HTR-8/SVneo (cell line): ENCODE measurements around the gene MAFF.
"Not testable (repeated sequence)": the region's sequence is repeated elsewhere in the genome, so short reads cannot be mapped to it uniquely, and the experiment has no call there.

Source experiments
- DNase-seq: peaks from one replicate; pipeline ENCODE4 v3.0.0; 2011; ENCODE audit warnings: low spot score, mixed read lengths; ENCODE audit not compliant: insufficient read length
- FAIRE-seq: peaks from 2 replicates; lab custom pipeline; 2011; peaks lifted over from hg19 to GRCh38; lab: Jason Lieb, UNC

MAFF gene

DNA sequence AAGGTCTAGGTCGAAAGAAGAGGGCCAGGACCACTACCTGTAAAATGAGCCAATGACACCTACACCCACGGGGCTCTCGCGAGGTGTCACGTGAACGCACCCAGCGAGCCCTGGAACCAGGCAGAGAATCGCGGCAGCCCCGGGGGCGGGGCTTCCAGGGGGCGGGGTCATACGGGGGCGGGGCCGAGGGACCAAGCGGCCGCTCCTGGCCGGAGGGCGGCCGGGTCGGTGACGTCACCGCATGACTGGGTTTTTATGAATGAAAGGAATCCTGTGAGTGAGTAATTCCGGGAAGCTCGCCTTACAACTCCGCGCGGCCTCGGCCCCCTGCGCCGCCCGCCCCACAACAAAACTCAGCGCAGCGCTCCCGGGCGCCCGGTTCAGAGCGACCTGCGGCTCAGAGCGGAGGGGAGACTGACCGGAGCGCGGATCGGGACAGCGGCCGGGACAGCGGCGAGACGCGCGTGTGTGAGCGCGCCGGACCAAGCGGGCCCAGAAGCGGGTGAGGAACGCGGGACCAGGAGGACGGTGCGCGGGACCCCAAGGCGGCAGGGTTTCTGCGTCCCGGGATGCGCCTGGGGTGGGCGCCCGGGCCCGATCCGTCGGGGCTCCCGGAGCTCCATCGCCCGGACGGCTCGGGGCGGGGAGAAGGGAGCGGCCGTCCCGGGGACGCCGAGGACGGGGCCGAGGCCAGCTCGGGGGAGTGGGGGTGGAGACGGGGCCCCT lies at the start of gene MAFF:
Gene MAFF (plus strand): TSS at position 284 of the 726 bp plus-strand sequence. CDS start 11,860 bp downstream, outside the sequence.
- DNase-seq, result peak; percentile 84
- peak; percentile 63 for FAIRE-seq

DNA sequence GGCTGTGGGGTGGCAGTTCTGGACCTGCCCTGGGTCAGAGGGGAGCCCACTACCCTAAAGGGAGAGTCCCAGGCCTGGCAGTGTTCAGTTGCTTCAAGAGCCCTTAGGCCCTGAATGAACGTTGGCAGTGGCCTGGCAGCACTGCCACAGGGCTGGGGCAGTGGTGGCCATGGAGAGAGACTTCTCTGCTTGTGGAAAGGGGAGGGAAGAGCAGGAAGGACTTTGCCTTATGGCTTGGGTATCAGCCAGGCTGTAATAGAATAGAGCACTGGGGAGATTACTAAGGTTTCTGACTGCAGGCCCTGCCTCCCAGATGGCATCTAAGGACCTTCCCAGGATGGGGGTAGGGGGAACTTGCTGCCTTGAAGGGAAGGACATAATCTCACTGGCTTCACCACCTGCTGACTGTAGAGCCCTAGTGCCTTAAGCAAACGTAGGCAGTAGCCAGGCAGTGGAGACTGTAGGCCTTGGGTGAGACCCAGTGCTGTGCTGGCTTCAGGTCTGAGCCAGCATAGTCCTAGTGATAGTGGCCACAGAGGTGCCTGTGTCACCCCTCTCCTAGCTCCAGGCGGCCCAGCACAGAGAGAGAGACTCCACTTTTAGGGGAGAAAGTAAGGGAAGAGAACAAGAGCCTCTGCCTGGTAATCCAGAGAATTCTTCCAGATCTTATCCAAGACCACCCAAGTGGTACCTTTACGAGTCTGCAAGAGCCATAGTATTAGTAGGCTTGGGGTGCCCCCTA lies 47.8 kb upstream of the MAFF start:
- FAIRE-seq, result no peak
- DNase-seq, result no peak

DNA sequence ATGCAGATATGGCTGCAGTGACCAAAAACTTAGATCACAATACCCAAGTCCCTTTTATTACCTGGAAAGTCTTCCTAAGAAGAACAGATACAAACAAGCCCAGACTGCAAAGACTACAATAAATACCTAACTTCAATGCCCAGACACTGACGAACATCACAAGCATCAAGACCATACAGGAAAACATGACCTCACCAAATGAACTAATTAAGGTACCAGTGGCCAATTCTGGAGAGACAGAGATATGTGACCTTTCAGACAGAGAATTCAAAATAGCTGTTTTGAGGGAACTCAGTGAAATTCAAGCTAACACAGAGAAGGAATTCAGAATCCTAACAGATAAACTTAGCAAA lies 47.3 kb upstream of the MAFF start:
- FAIRE-seq, DNase-seq: not testable (repeated sequence)

DNA sequence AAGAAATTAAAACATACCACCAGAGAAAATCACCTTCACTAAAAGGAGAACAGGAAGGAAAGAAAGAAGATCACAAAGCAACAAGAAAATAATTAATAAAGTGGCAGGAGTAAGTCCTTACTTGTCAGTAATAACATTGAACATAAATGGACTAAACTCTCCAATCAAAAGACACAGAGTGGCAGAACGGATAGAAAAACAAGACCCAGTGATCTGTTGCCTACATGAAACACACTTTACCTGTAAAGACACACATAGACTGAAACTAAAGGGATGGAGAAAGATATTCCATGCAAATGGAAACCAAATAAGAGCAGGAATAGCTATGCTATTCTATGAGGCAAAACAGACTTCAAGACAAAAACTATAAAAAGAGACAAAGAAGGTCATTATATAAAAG lies 46.1 kb upstream of the MAFF start:
- DNase-seq (no peak), FAIRE-seq (no peak)

DNA sequence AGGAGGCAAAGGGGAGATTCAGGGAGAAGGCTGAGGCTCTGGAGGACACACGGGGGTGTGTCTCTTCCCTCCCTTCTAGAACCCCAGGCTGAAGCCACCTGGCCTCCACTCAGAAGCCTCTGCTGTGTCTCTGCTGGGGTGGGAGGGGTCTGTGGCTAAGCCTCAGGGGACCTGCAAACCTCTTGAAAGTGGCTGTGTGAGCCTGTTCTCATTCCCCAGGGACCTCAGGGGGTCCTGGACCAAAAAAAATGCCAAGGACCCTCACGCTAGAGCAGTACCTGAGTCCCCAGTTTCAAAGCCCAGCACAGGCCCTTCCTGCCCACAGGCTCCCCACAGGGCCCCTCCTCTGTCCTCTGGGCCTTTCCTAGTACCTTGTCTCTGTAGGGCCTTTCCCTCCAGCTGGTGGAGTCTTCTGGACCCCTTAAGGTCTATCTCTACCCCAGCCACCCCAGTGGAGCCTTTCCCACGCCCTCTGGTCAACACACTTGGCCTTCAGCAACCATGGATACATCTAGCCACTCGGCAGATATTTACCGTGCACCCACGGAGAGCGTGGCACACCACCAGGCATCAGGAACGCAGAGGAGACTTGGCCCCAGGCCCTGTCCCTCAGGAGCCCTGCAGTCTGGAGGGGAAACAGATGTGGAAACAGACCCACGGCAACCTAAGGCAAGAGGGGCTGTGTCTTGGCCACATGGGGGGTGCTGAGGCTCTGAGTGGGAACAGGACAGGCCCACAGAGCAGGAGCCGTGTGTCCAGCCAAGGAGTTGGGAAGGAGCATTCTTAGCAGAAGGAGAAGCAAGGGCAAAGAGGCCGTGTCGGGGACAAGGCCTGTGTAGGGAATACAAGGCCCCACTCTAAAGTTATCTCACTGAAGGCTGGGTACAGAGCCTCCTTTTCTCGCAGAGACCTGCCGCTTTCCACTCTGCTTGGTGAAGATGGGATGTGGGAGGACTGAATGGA lies 38.6 kb upstream of the MAFF start:
- FAIRE-seq (no peak), DNase-seq (no peak)

DNA sequence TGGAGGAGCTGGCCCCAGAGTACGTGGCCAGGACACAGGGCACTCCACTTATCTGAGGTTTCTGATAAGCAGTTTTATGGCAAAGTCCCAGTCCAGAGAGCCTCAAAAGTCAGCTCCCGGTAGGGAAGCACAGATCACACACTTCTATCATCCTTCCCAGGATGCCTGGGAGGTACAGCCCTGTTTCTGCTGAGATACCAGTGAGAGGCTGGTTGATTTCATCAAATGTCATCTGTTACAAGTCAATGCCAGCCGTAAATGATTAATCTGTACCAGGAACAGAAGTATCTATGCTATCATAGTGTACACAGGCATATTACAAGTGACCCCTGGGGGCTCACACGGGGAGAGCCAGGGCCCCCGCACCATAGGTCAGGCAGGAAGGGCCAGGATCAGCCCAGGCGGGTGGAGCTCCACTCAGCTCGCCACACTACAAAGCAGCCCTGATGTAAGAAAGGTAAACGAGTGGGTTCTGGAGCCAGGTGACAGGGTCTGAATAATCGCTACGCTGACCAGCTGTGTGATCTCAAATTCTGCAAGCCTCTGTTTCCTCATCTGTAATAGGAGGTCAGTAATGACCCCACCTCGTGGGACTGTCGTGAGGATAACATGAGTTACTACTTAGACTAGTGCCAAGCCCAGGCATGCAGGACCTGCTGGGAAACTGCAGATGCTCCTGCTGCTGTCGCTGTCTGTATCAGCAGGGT lies 37.8 kb upstream of the MAFF start:
- DNase-seq (no peak), FAIRE-seq (no peak)

DNA sequence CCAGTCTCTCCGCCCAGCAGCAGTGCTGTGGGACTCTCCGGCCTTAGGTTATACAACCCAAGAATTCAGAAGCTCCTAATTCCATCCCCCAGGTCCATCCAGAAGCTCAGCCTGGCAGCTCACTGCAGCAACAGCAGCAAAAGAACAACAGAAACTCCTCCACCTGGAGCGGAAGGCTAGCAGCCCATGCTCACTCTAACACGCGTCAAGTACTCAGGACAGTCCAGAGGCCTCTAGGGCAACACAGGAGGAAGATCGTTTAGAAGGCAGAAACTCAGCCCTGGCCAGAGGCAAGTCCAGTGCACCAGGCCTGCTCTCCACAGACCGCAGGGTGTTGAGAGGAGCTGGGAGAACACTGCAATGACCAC lies 37.3 kb upstream of the MAFF start:
- no peak for FAIRE-seq
- DNase-seq, result no peak

DNA sequence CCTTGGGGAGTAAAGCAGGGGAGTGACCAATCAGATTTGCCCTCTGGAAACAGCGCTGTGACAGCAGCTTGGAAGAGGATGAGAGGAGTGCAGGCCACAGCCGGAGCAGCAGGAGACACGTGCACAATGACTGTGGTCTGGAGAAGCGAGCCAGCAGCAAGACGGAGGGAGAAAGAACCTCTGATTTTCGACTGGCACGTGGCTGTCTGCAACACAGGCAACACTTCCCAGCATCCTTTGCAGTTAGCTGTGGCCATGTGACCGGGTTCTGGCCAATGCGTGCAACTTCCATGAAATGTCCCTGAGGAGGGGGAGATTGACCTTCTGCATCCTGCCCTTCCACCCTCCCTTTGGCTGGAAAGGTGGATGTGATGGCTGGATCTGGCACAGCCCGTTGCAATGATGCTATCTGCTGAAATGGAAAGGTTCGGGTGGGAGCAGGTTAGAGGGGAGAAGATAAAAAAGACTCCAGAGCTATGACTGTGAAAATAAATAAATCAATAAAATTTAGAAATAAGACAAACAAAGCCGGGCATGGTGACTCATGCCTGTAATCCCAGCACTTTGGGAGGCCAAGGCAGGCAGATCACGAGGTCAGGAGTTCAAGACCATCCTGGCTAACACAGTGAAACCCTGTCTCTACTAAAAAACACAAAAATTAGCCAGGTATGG lies 35.7 kb upstream of the MAFF start:
- DNase-seq (no peak), FAIRE-seq (no peak)

DNA sequence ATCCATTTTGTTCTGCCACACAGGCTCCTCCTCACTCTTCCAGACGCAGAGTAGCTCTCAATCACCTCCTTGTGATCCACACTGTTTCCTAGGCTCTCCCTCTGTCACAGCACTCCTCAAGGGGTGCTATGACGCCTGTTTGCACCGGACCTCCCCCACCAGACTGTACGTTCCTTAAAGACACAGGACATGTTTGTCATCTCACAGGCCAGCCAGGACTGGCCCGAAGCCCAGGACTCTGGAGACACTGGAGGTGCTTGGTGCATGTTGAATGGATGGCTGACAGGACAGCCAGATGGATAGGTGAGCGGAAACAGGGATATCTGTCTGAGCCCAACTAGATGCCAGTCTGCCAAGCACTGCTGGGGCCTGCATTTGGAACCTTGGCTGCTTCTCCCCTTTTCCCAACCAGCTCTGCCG lies 33.8 kb upstream of the MAFF start:
- no peak for FAIRE-seq
- no peak for DNase-seq

DNA sequence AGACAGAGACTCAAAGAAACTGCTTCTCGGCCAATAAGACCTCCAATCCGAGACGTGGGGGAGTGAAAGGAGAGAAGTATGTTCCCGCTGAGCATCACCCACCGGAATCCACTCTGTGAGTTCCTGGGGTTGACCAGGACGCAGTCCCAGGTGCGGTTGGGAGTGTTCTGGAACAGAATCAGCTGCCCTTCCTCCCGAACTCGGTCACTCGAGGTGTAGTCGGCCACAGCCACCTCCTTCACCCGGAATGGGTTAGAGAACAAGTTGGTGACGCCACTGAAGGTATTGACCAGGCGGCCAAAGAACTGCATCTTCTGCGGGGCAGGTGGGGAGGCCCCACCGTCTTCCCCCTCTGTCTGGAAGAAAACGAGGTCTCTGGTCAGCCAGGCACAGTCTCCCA lies 32.7 kb upstream of the MAFF start:
- no peak for DNase-seq
- no peak for FAIRE-seq

DNA sequence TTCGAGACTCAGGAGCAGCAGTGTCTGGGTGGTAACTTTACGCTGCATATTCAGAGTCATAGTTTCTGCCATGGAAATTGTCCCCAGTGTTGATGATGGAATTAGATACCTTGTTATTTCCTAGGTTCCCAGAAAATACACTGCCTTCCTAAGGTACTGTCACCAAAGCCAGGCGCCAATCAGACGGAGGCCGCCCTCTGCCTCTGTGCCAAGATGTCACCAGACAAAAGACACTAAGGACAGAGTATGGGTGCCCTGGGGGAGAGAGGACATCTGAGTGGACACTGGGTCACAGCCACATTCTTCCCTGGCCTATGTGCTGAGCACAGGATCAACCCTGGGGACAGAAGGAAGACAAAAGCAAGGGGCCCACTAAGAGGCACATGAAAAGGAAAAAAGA lies 31.3 kb upstream of the MAFF start:
- no peak for FAIRE-seq
- no peak for DNase-seq

DNA sequence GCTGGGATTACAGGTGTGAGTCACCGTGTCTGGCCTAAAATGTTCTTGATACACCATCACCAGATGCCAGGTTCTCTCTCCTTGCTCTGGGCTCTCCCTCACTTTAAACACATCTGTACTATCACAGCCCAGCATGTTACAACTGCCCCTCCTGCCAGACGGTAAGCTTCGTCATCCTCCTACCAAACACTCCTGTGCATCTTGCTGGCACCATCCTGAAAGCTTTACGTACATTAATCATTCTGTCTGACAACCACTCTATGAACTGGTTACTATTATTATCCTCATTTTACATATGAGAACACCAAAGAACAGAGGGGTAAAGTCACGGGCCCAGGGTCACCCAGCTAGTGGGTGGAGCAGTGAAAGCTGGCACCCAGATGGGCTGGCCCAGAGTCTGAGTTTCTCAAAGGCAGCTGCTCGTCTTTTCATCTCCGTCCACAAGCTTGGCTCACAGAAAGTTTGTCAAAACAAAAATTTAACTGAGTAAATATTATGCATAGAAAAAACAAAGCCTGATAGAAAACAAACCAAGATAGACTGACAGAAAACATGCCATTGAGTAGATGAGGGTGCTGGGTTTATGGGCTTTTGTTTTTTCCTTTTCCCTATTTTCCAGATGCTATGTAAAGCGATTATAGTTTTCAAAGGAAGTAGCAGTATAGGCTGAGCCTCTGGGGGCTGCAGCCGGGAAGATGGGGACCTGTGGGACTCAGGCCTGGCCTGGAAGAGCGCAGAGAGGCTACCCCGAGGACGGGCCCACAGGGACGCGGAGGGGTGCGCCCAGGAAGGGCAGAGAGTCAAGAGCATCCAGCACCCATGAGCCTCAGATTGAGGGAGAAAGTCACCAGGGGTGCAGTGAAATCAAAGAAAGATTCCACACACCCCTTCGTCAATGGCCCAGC lies 29.6 kb upstream of the MAFF start:
- no peak for FAIRE-seq
- DNase-seq, result no peak

DNA sequence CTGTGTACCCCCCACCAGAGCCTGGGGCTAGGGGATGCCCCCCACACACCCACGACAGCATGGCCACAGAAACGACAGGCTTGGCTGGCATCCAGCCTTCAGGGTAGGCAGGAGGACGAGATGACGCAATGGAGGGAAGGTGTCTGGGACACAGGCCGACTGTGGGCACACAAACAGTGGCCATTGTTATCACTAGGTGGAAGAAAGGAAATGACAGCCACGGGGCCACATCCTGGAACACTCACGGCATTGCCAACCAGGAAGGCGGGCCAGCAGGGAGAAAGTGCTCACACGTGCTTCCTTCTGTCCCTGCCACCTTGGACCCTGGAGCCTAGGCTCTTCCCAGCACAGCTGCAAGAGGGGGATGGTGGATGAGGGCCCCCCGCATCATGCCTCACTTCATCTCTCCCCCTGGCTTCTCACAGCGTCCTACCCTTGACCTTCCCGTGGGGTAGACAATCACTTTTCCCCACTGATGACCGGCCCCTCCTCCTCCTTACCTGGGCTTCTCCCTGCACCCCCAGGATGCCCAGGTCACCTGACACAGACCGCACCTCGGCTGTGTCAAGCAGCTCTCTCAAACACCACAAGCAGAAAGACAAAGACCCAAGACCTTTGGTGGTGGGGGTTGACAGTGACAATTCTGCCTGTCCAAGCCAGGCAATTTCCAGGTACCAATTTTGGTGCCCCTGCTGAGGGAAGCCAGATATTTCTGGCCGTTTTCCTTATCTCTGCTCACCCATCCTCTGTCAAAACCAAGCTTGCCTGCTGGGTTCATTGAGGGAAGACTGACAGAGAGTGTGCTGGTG lies 28.8 kb upstream of the MAFF start:
- no peak for FAIRE-seq
- DNase-seq, result no peak

DNA sequence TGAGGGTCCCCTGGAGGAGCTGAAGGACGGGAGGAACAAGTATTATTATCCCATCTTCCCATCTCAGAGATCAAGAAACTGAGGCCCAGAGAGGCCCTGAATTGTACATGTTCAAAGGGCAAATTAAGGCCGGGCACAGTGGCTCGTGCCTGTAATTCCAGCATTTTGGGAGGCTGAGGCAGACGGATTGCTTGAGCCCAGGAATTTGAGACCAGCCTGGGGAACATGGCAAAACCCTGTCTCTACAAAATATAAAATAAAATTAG lies 28.2 kb upstream of the MAFF start:
- DNase-seq (no peak), FAIRE-seq (no peak)

DNA sequence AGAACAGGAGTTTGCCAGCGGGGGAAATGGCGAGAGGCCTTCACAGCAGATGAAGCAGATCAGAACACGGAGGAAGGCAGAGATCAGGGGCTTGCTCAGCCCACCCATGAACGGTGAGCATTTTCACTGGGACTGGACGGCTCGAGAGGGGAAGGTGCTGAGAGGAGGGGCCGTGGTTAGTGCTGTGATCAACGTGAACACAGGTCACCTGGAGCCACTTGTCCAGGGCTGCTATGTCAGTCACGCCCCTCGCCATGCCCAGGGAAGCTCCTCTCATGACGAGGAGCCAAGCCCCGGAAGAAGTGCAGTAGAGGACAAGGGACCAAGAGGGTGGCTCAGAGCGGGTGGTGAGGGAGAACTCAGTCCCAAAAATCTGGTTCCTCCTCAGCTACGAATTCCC lies 27.2 kb upstream of the MAFF start:
- FAIRE-seq (no peak), DNase-seq (no peak)

DNA sequence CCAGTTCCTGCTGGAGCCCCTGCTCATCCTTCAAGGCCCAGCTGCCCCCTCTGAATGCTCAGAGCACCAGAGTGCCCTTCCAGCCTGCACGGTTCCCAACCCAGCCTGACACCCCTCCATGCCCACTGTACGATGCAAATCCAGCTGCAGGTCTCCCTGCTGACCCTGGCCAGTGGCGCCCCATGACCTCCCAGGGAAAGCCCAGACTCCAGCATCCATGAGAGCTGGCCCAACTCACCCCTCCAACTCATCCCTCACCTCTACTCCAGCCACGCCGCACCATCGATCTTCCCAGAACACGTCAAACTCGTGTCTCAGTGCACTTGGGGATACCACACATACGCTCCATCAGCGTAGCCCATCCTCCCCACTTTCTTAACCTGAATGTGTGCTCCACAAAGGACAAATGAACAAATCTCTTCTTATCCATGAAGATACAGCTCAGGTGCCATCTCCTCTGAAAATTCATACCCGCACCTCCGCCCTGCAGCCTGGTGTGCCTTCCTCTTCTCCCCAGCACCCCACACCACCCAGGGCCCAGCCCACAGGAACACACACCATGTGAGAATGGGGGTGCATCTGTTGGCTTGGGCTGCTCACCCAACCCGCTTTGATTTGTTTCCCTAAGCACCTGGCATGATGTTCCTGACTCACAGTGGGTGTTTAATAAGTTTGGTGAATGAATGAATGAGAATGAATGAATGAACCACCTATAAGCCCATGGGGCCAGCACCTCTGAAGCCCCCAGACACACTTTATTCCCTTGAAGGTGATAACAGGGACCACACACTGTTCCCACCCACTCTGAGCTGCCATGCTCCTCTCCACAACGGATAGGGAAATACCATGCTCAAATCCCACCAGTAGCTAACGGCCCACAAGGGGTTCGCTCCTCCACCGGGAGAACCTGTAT lies 26.3 kb upstream of the MAFF start:
- DNase-seq (no peak), FAIRE-seq (no peak)

DNA sequence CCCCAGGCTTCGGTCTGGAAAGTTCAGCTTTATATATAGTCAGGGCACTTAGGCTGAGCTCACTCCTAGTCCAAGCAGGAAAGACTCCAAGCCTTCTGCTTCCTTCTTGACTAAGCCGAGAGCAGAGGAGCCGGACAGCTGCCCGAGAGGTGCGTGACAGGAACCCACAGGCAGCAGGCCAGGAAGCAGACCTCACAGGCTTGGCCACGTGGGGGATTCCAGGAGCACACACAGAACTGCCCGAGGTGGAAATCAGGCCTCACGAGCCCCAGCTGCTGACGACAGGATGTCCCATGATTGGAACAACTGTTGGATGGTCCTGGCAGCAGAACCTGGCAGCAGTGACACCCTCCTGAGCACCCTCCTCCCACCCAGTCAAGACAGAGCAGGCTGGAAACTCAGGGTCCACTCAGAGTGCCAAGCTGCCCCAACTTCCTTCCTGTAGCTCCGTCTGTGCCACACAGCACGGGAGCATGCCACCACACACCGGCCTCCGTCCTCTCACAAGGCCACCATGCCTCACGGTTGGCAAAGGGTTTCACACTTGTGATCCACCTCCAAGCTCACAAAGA lies 25.5 kb upstream of the MAFF start:
- no peak for FAIRE-seq
- DNase-seq, result no peak
